ENCODE results near the gene OPRM1.

DNA sequence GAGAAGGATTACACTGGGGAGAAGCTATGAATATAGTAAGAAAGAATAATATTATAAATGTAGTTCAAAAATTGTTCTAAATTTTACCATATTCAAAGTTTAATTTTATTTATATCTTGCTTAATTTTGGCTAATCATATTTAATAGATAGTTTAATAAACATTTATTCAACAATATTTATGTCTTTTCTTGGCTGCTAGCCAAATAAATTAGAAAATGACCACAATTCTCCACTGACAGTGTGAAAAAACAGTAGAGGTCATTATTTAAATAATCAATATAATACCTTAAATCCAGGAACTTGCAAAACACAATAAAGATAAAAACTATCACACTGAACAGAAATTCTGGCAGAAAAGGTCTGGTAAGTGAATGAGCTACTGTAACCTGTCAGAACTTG lies 171.6 kb downstream of the OPRM1 start:
- no peak for TF ChIP-seq POLR2A (IDR thresholded peaks at IDR 0.05)
- TF ChIP-seq, protein P1, sequence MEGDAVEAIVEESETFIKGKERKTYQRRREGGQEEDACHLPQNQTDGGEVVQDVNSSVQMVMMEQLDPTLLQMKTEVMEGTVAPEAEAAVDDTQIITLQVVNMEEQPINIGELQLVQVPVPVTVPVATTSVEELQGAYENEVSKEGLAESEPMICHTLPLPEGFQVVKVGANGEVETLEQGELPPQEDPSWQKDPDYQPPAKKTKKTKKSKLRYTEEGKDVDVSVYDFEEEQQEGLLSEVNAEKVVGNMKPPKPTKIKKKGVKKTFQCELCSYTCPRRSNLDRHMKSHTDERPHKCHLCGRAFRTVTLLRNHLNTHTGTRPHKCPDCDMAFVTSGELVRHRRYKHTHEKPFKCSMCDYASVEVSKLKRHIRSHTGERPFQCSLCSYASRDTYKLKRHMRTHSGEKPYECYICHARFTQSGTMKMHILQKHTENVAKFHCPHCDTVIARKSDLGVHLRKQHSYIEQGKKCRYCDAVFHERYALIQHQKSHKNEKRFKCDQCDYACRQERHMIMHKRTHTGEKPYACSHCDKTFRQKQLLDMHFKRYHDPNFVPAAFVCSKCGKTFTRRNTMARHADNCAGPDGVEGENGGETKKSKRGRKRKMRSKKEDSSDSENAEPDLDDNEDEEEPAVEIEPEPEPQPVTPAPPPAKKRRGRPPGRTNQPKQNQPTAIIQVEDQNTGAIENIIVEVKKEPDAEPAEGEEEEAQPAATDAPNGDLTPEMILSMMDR (IDR thresholded peaks at IDR 0.05) = no peak

All from body of pancreas (tissue), 4 donors.